Measurements from ENCODE around the gene HDGFL3. TPM values are rescaled to one million over a fixed set of nuclear protein-coding genes. Genes with fewer than 3 reads are reported as not detected.
"Not testable (repeated sequence)": the region's sequence is repeated elsewhere in the genome, so short reads cannot be mapped to it uniquely, and the experiment has no call there.

Gene HDGFL3
- total RNA-seq, 3 donors from 2014 or later, result 19.0 to 42.4 (median 34.7) TPM

DNA sequence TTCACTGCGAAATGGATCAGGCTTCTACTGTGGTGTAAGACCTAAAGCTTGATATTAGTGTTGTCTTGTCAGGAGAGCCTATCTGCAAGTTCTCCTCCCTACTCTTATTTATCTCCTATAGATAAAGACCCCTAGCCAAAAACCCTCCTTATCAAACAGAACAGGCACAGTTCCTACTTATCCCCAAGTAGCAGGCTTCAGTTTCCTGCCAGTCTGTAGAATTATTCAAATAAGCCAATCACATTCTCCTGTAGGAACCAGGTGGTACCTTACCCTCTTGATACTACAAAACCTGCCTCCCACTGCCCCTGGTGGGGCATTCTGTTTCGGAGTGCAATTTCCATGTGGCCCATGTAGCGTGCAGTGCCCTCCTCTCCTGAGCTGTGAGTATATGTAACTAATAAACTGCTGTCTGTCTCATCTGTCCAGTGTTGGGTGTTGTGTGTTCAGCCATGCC is 28.7 kb downstream of the HDGFL3 start:
- no peak for DNase-seq (ENCODE audit: low spot score in 2 of 2)
- no peaks in the 10 kb centered on the region for H3K4me1 ChIP-seq
- H3K4me3 ChIP-seq, result no peak overlapping the region
- H3K27me3 ChIP-seq, result no peaks in the 10 kb centered on the region
- intact Hi-C loops (cut with DNase I; ENCODE audit: low total_unique reads), result no loop called here
- no peaks in the 10 kb centered on the region for H3K9me3 ChIP-seq
- no peaks in the 10 kb centered on the region for H3K36me3 ChIP-seq
- TF ChIP-seq, protein P1, sequence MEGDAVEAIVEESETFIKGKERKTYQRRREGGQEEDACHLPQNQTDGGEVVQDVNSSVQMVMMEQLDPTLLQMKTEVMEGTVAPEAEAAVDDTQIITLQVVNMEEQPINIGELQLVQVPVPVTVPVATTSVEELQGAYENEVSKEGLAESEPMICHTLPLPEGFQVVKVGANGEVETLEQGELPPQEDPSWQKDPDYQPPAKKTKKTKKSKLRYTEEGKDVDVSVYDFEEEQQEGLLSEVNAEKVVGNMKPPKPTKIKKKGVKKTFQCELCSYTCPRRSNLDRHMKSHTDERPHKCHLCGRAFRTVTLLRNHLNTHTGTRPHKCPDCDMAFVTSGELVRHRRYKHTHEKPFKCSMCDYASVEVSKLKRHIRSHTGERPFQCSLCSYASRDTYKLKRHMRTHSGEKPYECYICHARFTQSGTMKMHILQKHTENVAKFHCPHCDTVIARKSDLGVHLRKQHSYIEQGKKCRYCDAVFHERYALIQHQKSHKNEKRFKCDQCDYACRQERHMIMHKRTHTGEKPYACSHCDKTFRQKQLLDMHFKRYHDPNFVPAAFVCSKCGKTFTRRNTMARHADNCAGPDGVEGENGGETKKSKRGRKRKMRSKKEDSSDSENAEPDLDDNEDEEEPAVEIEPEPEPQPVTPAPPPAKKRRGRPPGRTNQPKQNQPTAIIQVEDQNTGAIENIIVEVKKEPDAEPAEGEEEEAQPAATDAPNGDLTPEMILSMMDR (IDR thresholded peaks at IDR 0.05), result no peak
- TF ChIP-seq POLR2A (IDR thresholded peaks at IDR 0.05), result no peak
- no peak for TF ChIP-seq POLR2AphosphoS5 (IDR thresholded peaks at IDR 0.05)
- H3K27ac ChIP-seq, result no peak overlapping the region

DNA sequence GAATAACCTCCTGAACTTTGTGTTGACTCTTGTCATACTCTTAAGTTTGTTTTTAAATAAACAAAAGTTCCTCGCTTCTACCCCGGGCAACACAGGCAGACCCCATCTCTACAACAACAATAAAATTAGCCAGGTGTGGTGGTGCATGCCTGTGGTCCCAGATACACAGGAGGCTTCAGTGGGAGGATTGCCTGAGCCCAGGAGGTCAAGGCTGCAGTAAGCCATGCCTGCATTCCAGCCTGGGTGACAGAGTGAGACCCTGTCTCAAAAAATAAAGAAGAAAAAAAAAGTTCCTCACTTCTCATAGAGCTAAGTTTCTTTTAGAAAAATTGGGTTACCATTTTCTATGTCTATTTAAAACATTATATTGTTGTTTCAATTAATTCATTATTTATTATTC is 29.2 kb downstream of the HDGFL3 start:
- Histone ChIP-seq H3K27ac (no peak overlapping the region), H3K36me3 (no peaks in the 10 kb centered on the region), H3K9me3 (no peaks in the 10 kb centered on the region), H3K4me3 (no peak overlapping the region), H3K27me3 (no peaks in the 10 kb centered on the region), H3K4me1 (no peaks in the 10 kb centered on the region)
- intact Hi-C loops (cut with DNase I; ENCODE audit: low total_unique reads), result no loop called here
- DNase-seq (ENCODE audit: low spot score in 2 of 2), result no peak
- TF ChIP-seq POLR2AphosphoS5 (IDR thresholded peaks at IDR 0.05) (no peak), POLR2A (IDR thresholded peaks at IDR 0.05) (no peak)
- TF ChIP-seq, protein P1 (IDR thresholded peaks at IDR 0.05), result no peak

DNA sequence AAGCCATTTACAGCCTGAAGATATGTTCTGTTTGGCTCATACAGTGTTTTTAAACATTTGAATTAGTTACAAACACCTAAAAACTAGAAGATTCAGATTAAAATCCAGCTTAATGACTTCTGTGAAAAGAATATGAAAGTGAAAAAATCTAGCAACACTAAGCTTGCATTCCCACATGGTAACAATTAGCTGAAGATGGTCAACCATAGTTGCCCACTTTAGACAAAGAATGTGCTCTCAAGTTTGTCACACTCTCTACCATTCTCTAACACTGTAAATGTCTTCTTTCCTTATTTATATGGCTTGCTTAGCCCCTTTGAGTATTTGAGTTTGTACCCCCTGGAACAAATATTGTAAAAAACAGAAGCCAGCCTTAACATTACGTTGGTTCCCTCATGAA is 32.7 kb downstream of the HDGFL3 start:
- H3K4me3 ChIP-seq, result no peak overlapping the region
- no peaks in the 10 kb centered on the region for H3K27me3 ChIP-seq
- no peaks in the 10 kb centered on the region for H3K4me1 ChIP-seq
- no peak overlapping the region for H3K27ac ChIP-seq
- no peaks in the 10 kb centered on the region for H3K9me3 ChIP-seq
- no peak for DNase-seq (ENCODE audit: low spot score in 2 of 2)
- H3K36me3 ChIP-seq, result no peaks in the 10 kb centered on the region
- intact Hi-C loops (cut with DNase I; ENCODE audit: low total_unique reads), result no loop called here
- TF ChIP-seq POLR2A (IDR thresholded peaks at IDR 0.05) (no peak), POLR2AphosphoS5 (IDR thresholded peaks at IDR 0.05) (no peak)
- TF ChIP-seq, protein P1 (IDR thresholded peaks at IDR 0.05), result no peak

DNA sequence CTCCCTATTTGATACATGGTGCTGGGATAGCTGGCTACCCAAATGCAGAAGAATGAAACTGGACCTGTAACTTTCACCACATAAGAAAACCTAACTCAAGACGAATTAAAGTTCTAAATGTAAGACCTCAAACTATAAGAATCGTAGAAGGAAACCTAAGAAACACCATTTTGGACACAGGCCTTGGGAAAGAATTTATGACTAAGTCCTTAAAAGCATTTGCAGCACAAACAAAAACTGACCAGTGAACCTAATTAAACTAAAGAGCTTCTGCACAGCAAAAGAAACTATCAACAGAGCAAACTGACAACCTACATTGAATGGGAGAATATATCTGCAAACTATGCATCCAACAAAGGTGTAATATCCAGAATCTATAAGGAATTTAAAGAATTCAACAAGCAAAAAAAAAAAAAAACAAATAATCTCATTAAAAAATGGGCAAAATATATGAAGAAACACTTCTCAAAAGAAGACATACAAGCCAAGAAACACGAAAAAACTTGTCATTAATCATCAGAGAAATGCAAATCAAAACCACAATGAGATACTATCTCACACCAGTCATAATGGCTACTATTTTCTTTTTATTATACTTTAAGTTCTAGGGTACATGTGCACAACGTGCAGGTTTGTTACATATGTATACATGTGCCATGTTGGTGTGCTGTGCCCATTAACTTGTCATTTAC is 37.0 kb downstream of the HDGFL3 start:
- intact Hi-C loops (cut with DNase I; ENCODE audit: low total_unique reads), result no loop called here
- Histone ChIP-seq H3K27ac (no peak overlapping the region), H3K9me3 (peaks cover 16 to 24% of the 10 kb centered on the region in 2 donors), H3K4me1 (no peaks in the 10 kb centered on the region), H3K36me3 (no peaks in the 10 kb centered on the region), H3K4me3 (no peak overlapping the region), H3K27me3 (no peaks in the 10 kb centered on the region)
- no peak for TF ChIP-seq POLR2A (IDR thresholded peaks at IDR 0.05)
- TF ChIP-seq, protein P1 (IDR thresholded peaks at IDR 0.05), result no peak
- no peak for TF ChIP-seq POLR2AphosphoS5 (IDR thresholded peaks at IDR 0.05)
- DNase-seq (ENCODE audit: low spot score in 2 of 2), result no peak

DNA sequence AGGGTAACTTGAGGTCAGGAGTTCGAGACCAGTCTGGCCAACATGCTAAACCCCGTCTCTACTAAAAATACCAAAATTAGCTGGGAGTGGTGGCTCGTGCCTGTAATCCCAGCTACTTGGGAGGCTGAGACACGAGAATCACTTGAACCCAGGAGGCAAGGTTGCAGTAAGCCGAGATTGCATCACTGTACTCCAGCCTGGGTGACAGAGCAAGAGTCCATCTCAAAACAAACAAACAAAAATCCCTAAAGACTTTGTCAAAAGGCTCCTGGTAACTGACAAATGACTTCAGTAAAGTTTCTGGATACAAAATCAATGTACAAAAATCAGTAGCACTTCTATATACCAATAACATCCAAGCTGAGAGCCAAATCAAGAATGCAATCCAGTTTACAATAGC is 38.0 kb downstream of the HDGFL3 start:
- H3K27ac ChIP-seq; intact Hi-C loops (cut with DNase I; ENCODE audit: low total_unique reads); H3K4me3 ChIP-seq; DNase-seq (ENCODE audit: low spot score in 2 of 2); H3K27me3 ChIP-seq; H3K4me1 ChIP-seq; H3K36me3 ChIP-seq: not testable (repeated sequence)
- peaks cover 16 to 24% of the 10 kb centered on the region in 2 donors for H3K9me3 ChIP-seq

Data from breast epithelium (tissue), 4 donors.